ENCODE data around the gene DENND5B.

GRCh38 chr12:31342286-31342685 is 248.7 kb downstream of the DENND5B start:
- TF ChIP-seq POLR2A (IDR thresholded peaks at IDR 0.05) (no peak), POLR2AphosphoS5 (IDR thresholded peaks at IDR 0.05) (no peak), EP300 (IDR thresholded peaks at IDR 0.05; ENCODE audit: low read depth) (no peak), CTCF (IDR thresholded peaks at IDR 0.05) (no peak)
